Adipocyte (in vitro differentiated cells): Measurements from ENCODE around the gene ATG4D.

ENCODE experiments used
- DNase-seq: peaks from one replicate; pipeline ENCODE4 v3.0.0-alpha.2; 2015; ENCODE audit warnings: low read depth
- H3K27me3 ChIP-seq: replicated peaks from 2 replicates; pipeline ENCODE4 v1.7.0; 2013; ENCODE audit warnings: mild to moderate bottlenecking, low read length, moderate library complexity; ENCODE audit not compliant: control insufficient read depth, insufficient read depth
- H3K36me3 ChIP-seq: 2 replicates; pipeline ENCODE4 v1.7.0; 2013; ENCODE audit warnings: low read length, mild to moderate bottlenecking, moderate library complexity; ENCODE audit not compliant: control insufficient read depth, insufficient read depth, severe bottlenecking
- H3K4me1 ChIP-seq: 2 replicates; pipeline ENCODE4 v1.7.0; 2013; ENCODE audit warnings: mild to moderate bottlenecking, low read length, moderate library complexity; ENCODE audit not compliant: control insufficient read depth, insufficient read depth
- H3K4me3 ChIP-seq: 2 replicates; pipeline ENCODE4 v1.7.0; 2013; ENCODE audit warnings: mild to moderate bottlenecking, low read length, moderate library complexity
- H3K9ac ChIP-seq: 2 replicates; pipeline ENCODE4 v1.7.0; 2013; ENCODE audit warnings: mild to moderate bottlenecking, low read length, moderate library complexity
- H3K9me3 ChIP-seq: 2 replicates; pipeline ENCODE4 v1.7.0; 2013; ENCODE audit warnings: mild to moderate bottlenecking, low read length, moderate library complexity; ENCODE audit not compliant: control insufficient read depth

ATG4D gene

GRCh38 chr19:10510301-10510802, 33.4 kb upstream of the ATG4D start:
- H3K4me3 ChIP-seq: no peak overlapping the region
- H3K9me3 ChIP-seq: no peaks in the 10 kb centered on the region
- H3K9ac ChIP-seq: no peak overlapping the region
- H3K4me1 ChIP-seq: no peaks in the 10 kb centered on the region
- no peaks in the 10 kb centered on the region for H3K36me3 ChIP-seq
- DNase-seq: peak; percentile 53
- H3K27me3 ChIP-seq: peaks cover 13% of the 10 kb centered on the region

- DNase-seq: no peak
- Histone ChIP-seq H3K9me3 (no peaks in the 10 kb centered on the region), H3K27me3 (peaks cover 13% of the 10 kb centered on the region), H3K4me1 (peaks cover 5% of the 10 kb centered on the region), H3K9ac (no peak overlapping the region), H3K36me3 (no peaks in the 10 kb centered on the region), H3K4me3 (no peak overlapping the region)
Measured at GRCh38 chr19:10513223-10513622, 30.5 kb upstream of the ATG4D start.

- H3K36me3 ChIP-seq: no peaks in the 10 kb centered on the region
- DNase-seq: no peak
- no peaks in the 10 kb centered on the region for H3K9me3 ChIP-seq
- no peak overlapping the region for H3K4me3 ChIP-seq
- H3K9ac ChIP-seq: no peak overlapping the region
- peaks cover 11% of the 10 kb centered on the region for H3K4me1 ChIP-seq
- peaks cover 23% of the 10 kb centered on the region for H3K27me3 ChIP-seq
Measured at GRCh38 chr19:10514211-10515145, 29.2 kb upstream of the ATG4D start.

- Histone ChIP-seq H3K4me1 (peaks cover 11% of the 10 kb centered on the region), H3K36me3 (no peaks in the 10 kb centered on the region), H3K9me3 (no peaks in the 10 kb centered on the region), H3K4me3 (no peak overlapping the region), H3K9ac (no peak overlapping the region), H3K27me3 (peaks cover 24% of the 10 kb centered on the region)
- DNase-seq: no peak
Measured at GRCh38 chr19:10516064-10516385, 27.7 kb upstream of the ATG4D start.

GRCh38 chr19:10516671-10517286, 26.9 kb upstream of the ATG4D start:
- Histone ChIP-seq H3K9me3 (no peaks in the 10 kb centered on the region), H3K36me3 (no peaks in the 10 kb centered on the region), H3K9ac (no peak overlapping the region), H3K4me3 (peak overlapping the region; percentile 66), H3K4me1 (peaks cover 11% of the 10 kb centered on the region), H3K27me3 (peaks cover 24% of the 10 kb centered on the region)
- peak; percentile 56 for DNase-seq

GRCh38 chr19:10517361-10517759, 26.3 kb upstream of the ATG4D start, which contains the start of gene S1PR5:
Gene S1PR5 (minus strand): TSS chr19:10517447. CDS start chr19:10515011, 2,436 bp downstream.
- Histone ChIP-seq H3K9me3 (no peaks in the 10 kb centered on the region), H3K4me3 (peak within 1 kb of the TSS; percentile 66), H3K9ac (no peak within 1 kb of the TSS), H3K4me1 (peaks cover 11% of the 10 kb centered on the region), H3K36me3 (no peaks in the 10 kb centered on the region), H3K27me3 (peaks cover 24% of the 10 kb centered on the region)
- peak; percentile 76 for DNase-seq

- H3K27me3 ChIP-seq: peaks cover 23% of the 10 kb centered on the region
Measured at GRCh38 chr19:10517760-10518443, 25.8 kb upstream of the ATG4D start.

GRCh38 chr19:10518444-10519361, 25.0 kb upstream of the ATG4D start:
- no peaks in the 10 kb centered on the region for H3K36me3 ChIP-seq
- no peak overlapping the region for H3K4me3 ChIP-seq
- H3K9me3 ChIP-seq: no peaks in the 10 kb centered on the region
- H3K9ac ChIP-seq: no peak overlapping the region
- peaks cover 15% of the 10 kb centered on the region for H3K27me3 ChIP-seq
- peaks cover 11% of the 10 kb centered on the region for H3K4me1 ChIP-seq
- no peak for DNase-seq

More at GRCh38 chr19:10517760-10518443, 25.8 kb upstream of the ATG4D start:
- Histone ChIP-seq H3K4me1 (peaks cover 11% of the 10 kb centered on the region), H3K9ac (no peak overlapping the region), H3K9me3 (no peaks in the 10 kb centered on the region), H3K4me3 (peak overlapping the region; percentile 66), H3K36me3 (no peaks in the 10 kb centered on the region)
- peak; percentile 61 for DNase-seq

- H3K4me3 ChIP-seq: no peak overlapping the region
- no peak overlapping the region for H3K9ac ChIP-seq
- DNase-seq: no peak
- H3K9me3 ChIP-seq: no peaks in the 10 kb centered on the region
- H3K4me1 ChIP-seq: peaks cover 11% of the 10 kb centered on the region
- H3K27me3 ChIP-seq: peaks cover 17% of the 10 kb centered on the region
- H3K36me3 ChIP-seq: no peaks in the 10 kb centered on the region
Measured at GRCh38 chr19:10519421-10519820, 24.3 kb upstream of the ATG4D start.

GRCh38 chr19:10520652-10521318, 22.9 kb upstream of the ATG4D start:
- Histone ChIP-seq H3K9me3 (no peaks in the 10 kb centered on the region), H3K4me3 (no peak overlapping the region), H3K36me3 (no peaks in the 10 kb centered on the region), H3K4me1 (peaks cover 11% of the 10 kb centered on the region), H3K27me3 (peaks cover 17% of the 10 kb centered on the region), H3K9ac (no peak overlapping the region)
- no peak for DNase-seq
